Right atrium auricular region (tissue), 2 donors: ENCODE results near the gene ZNF358. TPM values are rescaled to one million over a fixed set of nuclear protein-coding genes. Genes with fewer than 3 reads are reported as not detected.
A peak's percentile ranks its signal among the peaks of the same experiment; 100 is the strongest.

ENCODE experiments used
- DNase-seq: peaks from one replicate; pipeline ENCODE4 v3.0.0-alpha.2; 2019; ENCODE audit warnings: low spot score
- H3K27ac ChIP-seq, 2 donors: fragments of 200-600 bp; sonication (generic); 1 replicate in 1 of 2; 2 replicates in 1 of 2; pipeline ENCODE4 v1.5.1; 2016 to 2019
- H3K27me3 ChIP-seq, 2 donors: fragments of 200-600 bp; sonication (generic); one replicate each; pipeline versions ENCODE4 v1.5.1 to v1.6.0; 2017 to 2019
- H3K36me3 ChIP-seq: fragments of 200-600 bp; sonication (generic); one replicate; pipeline ENCODE4 v1.5.1; 2016
- H3K4me1 ChIP-seq, 2 donors: fragments of 200-600 bp; sonication (generic); one replicate each; pipeline versions ENCODE4 v1.5.1 to v1.6.0; 2017 to 2019
- H3K4me3 ChIP-seq, 2 donors: fragments of 200-600 bp; sonication (generic); 1 replicate in 1 of 2; 2 replicates in 1 of 2; pipeline ENCODE4 v1.5.1; 2017 to 2019; ENCODE audit warnings: mild to moderate bottlenecking in 1 of 2, moderate library complexity in 1 of 2
- H3K9me3 ChIP-seq, 2 donors: fragments of 200-600 bp; sonication (generic); one replicate each; pipeline ENCODE4 v1.5.1; 2019
- CTCF ChIP-seq, 2 donors: fragments of 200-600 bp; sonication (generic); IDR thresholded peaks; one replicate each; pipeline ENCODE4 v1.5.1; 2019; ENCODE audit warnings: antibody characterized with exemption in 2 of 2
- total RNA-seq, 2 donors: library from RNA; depleted of rRNA; stranded (reverse); fragments of >200 nt; gene quantifications; one replicate each; pipeline ENCODE4 v1.1.0, GENCODE V29; 2016

ZNF358 gene
- total RNA-seq, 2 donors from 2014 or later: 109 to 119 TPM

- no peak overlapping the region for H3K4me3 ChIP-seq
- H3K27ac ChIP-seq: no peak overlapping the region
- no peak for DNase-seq
- H3K27me3 ChIP-seq: no peaks in the 10 kb centered on the region
- H3K4me1 ChIP-seq: peaks cover 0 to 18% of the 10 kb centered on the region in 2 donors
- TF ChIP-seq CTCF (IDR thresholded peaks at IDR 0.05): no peak
- H3K36me3 ChIP-seq: no peaks in the 10 kb centered on the region
- no peaks in the 10 kb centered on the region for H3K9me3 ChIP-seq
Observed at GRCh38 chr19:7483720-7484201, 32.1 kb upstream of the ZNF358 start.

- DNase-seq: no peak
- Histone ChIP-seq H3K9me3 (no peaks in the 10 kb centered on the region), H3K4me3 (no peak overlapping the region), H3K27me3 (no peaks in the 10 kb centered on the region), H3K27ac (no peak overlapping the region), H3K36me3 (no peaks in the 10 kb centered on the region), H3K4me1 (peaks cover 0 to 21% of the 10 kb centered on the region in 2 donors)
- no peak for TF ChIP-seq CTCF (IDR thresholded peaks at IDR 0.05)
Observed at GRCh38 chr19:7486923-7487322, 29.0 kb upstream of the ZNF358 start.

- TF ChIP-seq CTCF (IDR thresholded peaks at IDR 0.05): no peak
- Histone ChIP-seq H3K27ac (peak within 1 kb of the TSS; percentile 87 to 89), H3K27me3 (no peaks in the 10 kb centered on the region), H3K4me1 (peaks cover 0 to 9% of the 10 kb centered on the region in 2 donors), H3K4me3 (peak within 1 kb of the TSS; percentile 64 to 69), H3K9me3 (no peaks in the 10 kb centered on the region), H3K36me3 (no peaks in the 10 kb centered on the region)
- DNase-seq: peak; percentile 90
Observed at GRCh38 chr19:7488736-7489353, 27.1 kb upstream of the ZNF358 start, which contains the start of gene PEX11G. Gene PEX11G (minus strand): TSS chr19:7489035. CDS start chr19:7489010, 25 bp downstream.

DNA sequence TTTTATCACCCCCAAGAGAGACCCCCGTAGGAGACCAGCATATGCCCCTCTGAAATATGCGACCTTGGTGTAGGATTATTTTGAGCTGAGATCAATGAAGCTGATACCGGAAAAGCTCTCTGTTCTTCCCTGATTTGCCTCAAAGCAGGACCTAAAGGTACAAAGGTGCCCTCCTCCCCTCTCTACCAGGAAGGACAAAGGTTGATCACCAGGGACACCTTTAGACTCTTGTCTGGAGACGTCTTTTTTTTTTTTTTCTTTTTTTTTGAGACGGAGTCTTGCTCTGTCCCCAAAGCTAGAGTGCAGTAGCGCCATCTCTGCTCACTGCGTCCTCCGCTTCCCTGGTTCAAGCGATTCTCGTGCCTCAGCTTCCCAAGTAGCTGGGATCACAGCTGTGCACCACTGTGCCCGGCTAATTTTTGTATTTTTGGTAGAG, 26.3 kb upstream of the ZNF358 start:
- no peak for DNase-seq
- Histone ChIP-seq H3K27me3 (no peaks in the 10 kb centered on the region), H3K4me1 (peaks cover 0 to 15% of the 10 kb centered on the region in 2 donors), H3K27ac (peak overlapping the region in 1 of 2 donors; percentile 87), H3K9me3 (no peaks in the 10 kb centered on the region), H3K36me3 (no peaks in the 10 kb centered on the region), H3K4me3 (no peak overlapping the region)
- TF ChIP-seq CTCF (IDR thresholded peaks at IDR 0.05): no peak

GRCh38 chr19:7492142-7492541, 23.8 kb upstream of the ZNF358 start:
- Histone ChIP-seq H3K4me1 (peaks cover 0 to 17% of the 10 kb centered on the region in 2 donors), H3K27ac (no peak overlapping the region), H3K36me3 (no peaks in the 10 kb centered on the region), H3K9me3 (no peaks in the 10 kb centered on the region), H3K4me3 (no peak overlapping the region), H3K27me3 (no peaks in the 10 kb centered on the region)
- no peak for TF ChIP-seq CTCF (IDR thresholded peaks at IDR 0.05)
- DNase-seq: no peak
